ENCODE results near the gene CD58.
"Not testable (repeated sequence)": the region's sequence is repeated elsewhere in the genome, so short reads cannot be mapped to it uniquely, and the experiment has no call there.

Gene CD58

GRCh38 chr1:116591951-116592605 is 21.3 kb upstream of the CD58 start:
- not testable (repeated sequence) for DNase-seq

- DNase-seq: not testable (repeated sequence)
Measured at GRCh38 chr1:116591006-116591950, 20.5 kb upstream of the CD58 start.

GRCh38 chr1:116590359-116591005 is 19.7 kb upstream of the CD58 start:
- DNase-seq: not testable (repeated sequence)

- peak; percentile 52 for DNase-seq
Measured at GRCh38 chr1:116589101-116589735, 18.4 kb upstream of the CD58 start.

GRCh38 chr1:116587501-116588227 is 16.8 kb upstream of the CD58 start:
- peak; percentile 40 for DNase-seq

GRCh38 chr1:116586741-116587143 is 15.9 kb upstream of the CD58 start:
- DNase-seq: peak; percentile 26

GRCh38 chr1:116585886-116586285 is 15.1 kb upstream of the CD58 start:
- DNase-seq: no peak

- no peak for DNase-seq
Measured at GRCh38 chr1:116581323-116581885, 10.6 kb upstream of the CD58 start.

- DNase-seq: peak; percentile 21
Measured at GRCh38 chr1:116580446-116581322, 9.9 kb upstream of the CD58 start.

- DNase-seq: no peak
Measured at GRCh38 chr1:116579259-116579875, 8.5 kb upstream of the CD58 start.

GRCh38 chr1:116578581-116578980 is 7.8 kb upstream of the CD58 start:
- DNase-seq: no peak

- DNase-seq: peak; percentile 32
Measured at GRCh38 chr1:116577759-116578314, 7.0 kb upstream of the CD58 start.

- peak; percentile 73 for DNase-seq
Measured at GRCh38 chr1:116574581-116575291, 3.9 kb upstream of the CD58 start.

- no peak for DNase-seq
Measured at GRCh38 chr1:116573431-116574095, 2.7 kb upstream of the CD58 start.

GRCh38 chr1:116572771-116573430 is 2.1 kb upstream of the CD58 start:
- DNase-seq: no peak

GRCh38 chr1:116572099-116572498 is 1.3 kb upstream of the CD58 start:
- DNase-seq: no peak

GRCh38 chr1:116571215-116571919 is 541 bp upstream of the CD58 start:
- DNase-seq: no peak

All from activated CD8-positive, alpha-beta memory T cell treated with anti-CD3 and anti-CD28 coated beads for 24 hours (primary cell).